ENCODE results near the gene CHGA. TPM values are rescaled to one million over a fixed set of nuclear protein-coding genes. Genes with fewer than 3 reads are reported as not detected.

The CHGA gene
- total RNA-seq, 1 donor from 2014 or later = not detected

- no peaks in the 10 kb centered on the region for H3K4me1 Mint-ChIP-seq (ENCODE audit: low read depth)
- no peak for TF ChIP-seq CTCF (IDR thresholded peaks at IDR 0.05)
- no peaks in the 10 kb centered on the region for H3K9me3 Mint-ChIP-seq (ENCODE audit: low read depth)
- no peak overlapping the region for H3K27ac Mint-ChIP-seq (ENCODE audit: unreplicated experiment)
- peaks cover 3% of the 10 kb centered on the region for H3K27me3 Mint-ChIP-seq (ENCODE audit: low read depth)
- no peak for DNase-seq (ENCODE audit: low spot score)
- no peaks in the 10 kb centered on the region for H3K36me3 Mint-ChIP-seq (ENCODE audit: low read depth)
- no peak overlapping the region for H3K4me3 Mint-ChIP-seq (ENCODE audit: unreplicated experiment)
These were observed 10.5 kb downstream of the CHGA start for GRCh38 chr14:92933481-92933880.

- Mint-ChIP-seq H3K36me3 (ENCODE audit: low read depth) (no peaks in the 10 kb centered on the region), H3K4me1 (ENCODE audit: low read depth) (no peaks in the 10 kb centered on the region), H3K27me3 (ENCODE audit: low read depth) (peaks cover 1% of the 10 kb centered on the region), H3K27ac (ENCODE audit: unreplicated experiment) (no peak overlapping the region), H3K9me3 (ENCODE audit: low read depth) (no peaks in the 10 kb centered on the region), H3K4me3 (ENCODE audit: unreplicated experiment) (no peak overlapping the region)
- no peak for TF ChIP-seq CTCF (IDR thresholded peaks at IDR 0.05)
- no peak for DNase-seq (ENCODE audit: low spot score)
These were observed 11.5 kb downstream of the CHGA start for GRCh38 chr14:92934196-92935085.

- no peak for TF ChIP-seq CTCF (IDR thresholded peaks at IDR 0.05)
- no peaks in the 10 kb centered on the region for H3K27me3 Mint-ChIP-seq (ENCODE audit: low read depth)
These were observed 12.5 kb downstream of the CHGA start for GRCh38 chr14:92935446-92935845.

GRCh38 chr14:92936085-92936484, 13.1 kb downstream of the CHGA start:
- Mint-ChIP-seq H3K27ac (ENCODE audit: unreplicated experiment) (no peak overlapping the region), H3K4me1 (ENCODE audit: low read depth) (no peaks in the 10 kb centered on the region), H3K9me3 (ENCODE audit: low read depth) (no peaks in the 10 kb centered on the region), H3K36me3 (ENCODE audit: low read depth) (peaks cover under 1% of the 10 kb centered on the region), H3K27me3 (ENCODE audit: low read depth) (no peaks in the 10 kb centered on the region), H3K4me3 (ENCODE audit: unreplicated experiment) (no peak overlapping the region)
- no peak for DNase-seq (ENCODE audit: low spot score)
- TF ChIP-seq CTCF (IDR thresholded peaks at IDR 0.05) = no peak

More at GRCh38 chr14:92935446-92935845, 12.5 kb downstream of the CHGA start:
- no peaks in the 10 kb centered on the region for H3K9me3 Mint-ChIP-seq (ENCODE audit: low read depth)
- H3K27ac Mint-ChIP-seq (ENCODE audit: unreplicated experiment) = no peak overlapping the region
- no peaks in the 10 kb centered on the region for H3K36me3 Mint-ChIP-seq (ENCODE audit: low read depth)
- no peak overlapping the region for H3K4me3 Mint-ChIP-seq (ENCODE audit: unreplicated experiment)
- no peak for DNase-seq (ENCODE audit: low spot score)
- H3K4me1 Mint-ChIP-seq (ENCODE audit: low read depth) = no peaks in the 10 kb centered on the region

- H3K27me3 Mint-ChIP-seq (ENCODE audit: low read depth) = no peaks in the 10 kb centered on the region
- H3K9me3 Mint-ChIP-seq (ENCODE audit: low read depth) = no peaks in the 10 kb centered on the region
- DNase-seq (ENCODE audit: low spot score) = no peak
- no peak overlapping the region for H3K4me3 Mint-ChIP-seq (ENCODE audit: unreplicated experiment)
- no peak for TF ChIP-seq CTCF (IDR thresholded peaks at IDR 0.05)
- H3K4me1 Mint-ChIP-seq (ENCODE audit: low read depth) = no peaks in the 10 kb centered on the region
- peaks cover 2% of the 10 kb centered on the region for H3K36me3 Mint-ChIP-seq (ENCODE audit: low read depth)
- H3K27ac Mint-ChIP-seq (ENCODE audit: unreplicated experiment) = no peak overlapping the region
These were observed 14.3 kb downstream of the CHGA start for GRCh38 chr14:92937051-92937937.
